ENCODE data around the gene GIGYF2. TPM values are rescaled to one million over a fixed set of nuclear protein-coding genes. Genes with fewer than 3 reads are reported as not detected.

The GIGYF2 gene
- total and polyA plus RNA-seq, 4 donors: 10.6 to 50.5 (median 26.7) TPM

GRCh38 chr2:232668805-232669444, 28.2 kb upstream of the GIGYF2 start:
- DNase-seq (ENCODE audit: low spot score): no peak
- TF ChIP-seq FOXA1 (IDR thresholded peaks at IDR 0.05): no peak
- TF ChIP-seq JUND (IDR thresholded peaks at IDR 0.05): no peak
- TF ChIP-seq CTCF (IDR thresholded peaks at IDR 0.05; ENCODE audit: low read depth, low read length, missing input control): peak; percentile 36
- no peak for TF ChIP-seq REST (IDR thresholded peaks at IDR 0.05)
- peak; percentile 71 to 75 for TF ChIP-seq RAD21 (IDR thresholded peaks at IDR 0.05)
- 77% methylated on average over 17 of the region's 17 CpGs for WGBS

DNA sequence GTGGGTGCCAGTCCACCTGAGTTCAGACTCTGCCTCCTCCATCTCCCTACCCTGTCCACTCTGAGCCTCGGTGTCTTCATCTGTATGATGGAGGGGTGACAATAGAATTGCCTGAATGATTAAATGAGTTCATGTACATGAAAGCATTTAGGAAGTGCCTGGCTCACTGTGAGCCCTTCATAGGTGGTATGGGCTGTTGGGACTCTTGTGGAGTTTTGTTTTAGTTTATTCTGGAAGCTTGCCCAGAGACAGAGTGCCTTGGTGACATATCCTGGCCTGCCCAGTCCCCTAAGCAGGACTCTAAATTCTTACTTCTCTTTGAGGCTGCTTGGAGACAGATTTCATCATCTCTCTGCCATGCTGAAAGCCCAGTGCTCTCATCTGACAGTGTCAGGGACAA, 24.5 kb upstream of the GIGYF2 start:
- Histone ChIP-seq H3K4me3 (ENCODE audit: low read depth in 1 of 3, low read length in 3 of 3) (no peak overlapping the region), H3K9ac (ENCODE audit: low read depth in 1 of 2, low read length in 2 of 2) (no peak overlapping the region), H3K9me3 (ENCODE audit: control insufficient read depth in 4 of 4, low read length in 3 of 4) (no peaks in the 10 kb centered on the region), H3K27me3 (ENCODE audit: control insufficient read depth in 4 of 4, insufficient read depth in 4 of 4, low read length in 3 of 4) (no peaks in the 10 kb centered on the region), H3K36me3 (ENCODE audit: control insufficient read depth in 4 of 4, insufficient read depth in 3 of 4, low read depth in 1 of 4, low read length in 3 of 4) (peaks cover 0 to 11% (median 2%) of the 10 kb centered on the region in 4 donors), H3K4me1 (ENCODE audit: control insufficient read depth in 4 of 4, insufficient read depth in 4 of 4, low read length in 3 of 4) (peaks cover 0 to 7% (median 5%) of the 10 kb centered on the region in 4 donors), H3K27ac (ENCODE audit: low read depth in 1 of 2, low read length in 2 of 2) (no peak overlapping the region)
- 94% methylated on average over 1 of the region's 1 CpG for WGBS
- TF ChIP-seq, protein P1, sequence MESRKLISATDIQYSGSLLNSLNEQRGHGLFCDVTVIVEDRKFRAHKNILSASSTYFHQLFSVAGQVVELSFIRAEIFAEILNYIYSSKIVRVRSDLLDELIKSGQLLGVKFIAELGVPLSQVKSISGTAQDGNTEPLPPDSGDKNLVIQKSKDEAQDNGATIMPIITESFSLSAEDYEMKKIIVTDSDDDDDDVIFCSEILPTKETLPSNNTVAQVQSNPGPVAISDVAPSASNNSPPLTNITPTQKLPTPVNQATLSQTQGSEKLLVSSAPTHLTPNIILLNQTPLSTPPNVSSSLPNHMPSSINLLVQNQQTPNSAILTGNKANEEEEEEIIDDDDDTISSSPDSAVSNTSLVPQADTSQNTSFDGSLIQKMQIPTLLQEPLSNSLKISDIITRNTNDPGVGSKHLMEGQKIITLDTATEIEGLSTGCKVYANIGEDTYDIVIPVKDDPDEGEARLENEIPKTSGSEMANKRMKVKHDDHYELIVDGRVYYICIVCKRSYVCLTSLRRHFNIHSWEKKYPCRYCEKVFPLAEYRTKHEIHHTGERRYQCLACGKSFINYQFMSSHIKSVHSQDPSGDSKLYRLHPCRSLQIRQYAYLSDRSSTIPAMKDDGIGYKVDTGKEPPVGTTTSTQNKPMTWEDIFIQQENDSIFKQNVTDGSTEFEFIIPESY (IDR thresholded peaks at IDR 0.05): no peak
- no peak for TF ChIP-seq TAF1 (conservative IDR thresholded peaks at IDR 0.05)
- no peak for TF ChIP-seq FOXA1 (IDR thresholded peaks at IDR 0.05)
- TF ChIP-seq SP1 (IDR thresholded peaks at IDR 0.05): no peak
- no peak for TF ChIP-seq HNF4A (conservative IDR thresholded peaks at IDR 0.05)
- no peak for TF ChIP-seq REST (IDR thresholded peaks at IDR 0.05)
- TF ChIP-seq, protein P2, sequence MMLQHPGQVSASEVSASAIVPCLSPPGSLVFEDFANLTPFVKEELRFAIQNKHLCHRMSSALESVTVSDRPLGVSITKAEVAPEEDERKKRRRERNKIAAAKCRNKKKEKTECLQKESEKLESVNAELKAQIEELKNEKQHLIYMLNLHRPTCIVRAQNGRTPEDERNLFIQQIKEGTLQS (IDR thresholded peaks at IDR 0.05): no peak
- TF ChIP-seq, protein P3, sequence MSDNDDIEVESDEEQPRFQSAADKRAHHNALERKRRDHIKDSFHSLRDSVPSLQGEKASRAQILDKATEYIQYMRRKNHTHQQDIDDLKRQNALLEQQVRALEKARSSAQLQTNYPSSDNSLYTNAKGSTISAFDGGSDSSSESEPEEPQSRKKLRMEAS (IDR thresholded peaks at IDR 0.05): no peak
- TF ChIP-seq JUND (IDR thresholded peaks at IDR 0.05): no peak
- TF ChIP-seq RAD21 (IDR thresholded peaks at IDR 0.05): no peak
- no peak for TF ChIP-seq EGR1 (IDR thresholded peaks at IDR 0.05; ENCODE audit: low read depth in 2 of 2)
- no peak for TF ChIP-seq CTCF (IDR thresholded peaks at IDR 0.05; ENCODE audit: low read depth, low read length, missing input control)
- no peak for TF ChIP-seq YY1 (IDR thresholded peaks at IDR 0.05)
- TF ChIP-seq RXRA (IDR thresholded peaks at IDR 0.05): no peak
- TF ChIP-seq NR2F2 (IDR thresholded peaks at IDR 0.05): no peak
- TF ChIP-seq FOXA2 (IDR thresholded peaks at IDR 0.05): no peak
- TF ChIP-seq GABPA (IDR thresholded peaks at IDR 0.05 in 1 of 2, conservative IDR thresholded peaks at IDR 0.05 in 1 of 2): no peak
- TF ChIP-seq HNF4G (IDR thresholded peaks at IDR 0.05): no peak
- DNase-seq (ENCODE audit: low spot score): no peak

More at GRCh38 chr2:232668805-232669444, 28.2 kb upstream of the GIGYF2 start:
- Histone ChIP-seq H3K9ac (ENCODE audit: low read depth in 1 of 2, low read length in 2 of 2) (no peak overlapping the region), H3K9me3 (ENCODE audit: control insufficient read depth in 4 of 4, low read length in 3 of 4) (no peaks in the 10 kb centered on the region), H3K4me1 (ENCODE audit: control insufficient read depth in 4 of 4, insufficient read depth in 4 of 4, low read length in 3 of 4) (peaks cover 0 to 7% (median 5%) of the 10 kb centered on the region in 4 donors), H3K27me3 (ENCODE audit: control insufficient read depth in 4 of 4, insufficient read depth in 4 of 4, low read length in 3 of 4) (no peaks in the 10 kb centered on the region), H3K36me3 (ENCODE audit: control insufficient read depth in 4 of 4, insufficient read depth in 3 of 4, low read depth in 1 of 4, low read length in 3 of 4) (peaks cover 0 to 4% (median under 1%) of the 10 kb centered on the region in 4 donors), H3K4me3 (ENCODE audit: low read depth in 1 of 3, low read length in 3 of 3) (no peak overlapping the region), H3K27ac (ENCODE audit: low read depth in 1 of 2, low read length in 2 of 2) (no peak overlapping the region)
